Brain microvascular endothelial cell (primary cell): Measurements from ENCODE around the gene UQCRC1.
A peak's percentile ranks its signal among the peaks of the same experiment; 100 is the strongest.

Source experiments
- DNase-seq: peaks from one replicate; pipeline ENCODE4 v3.0.0-alpha.2; 2020
- H3K27ac ChIP-seq: fragments of 250-450 bp; sonication (Bioruptor Pico); 2 replicates; pipeline ENCODE4 v1.5.1; 2020; ENCODE audit warnings: mild to moderate bottlenecking, moderate library complexity
- H3K27me3 ChIP-seq: fragments of 250-450 bp; sonication (Bioruptor Pico); replicated peaks from 2 replicates; pipeline ENCODE4 v1.5.1; 2020; ENCODE audit warnings: mild to moderate bottlenecking
- H3K36me3 ChIP-seq: fragments of 250-450 bp; sonication (Bioruptor Pico); replicated peaks from 2 replicates; pipeline ENCODE4 v1.5.1; 2020; ENCODE audit warnings: mild to moderate bottlenecking
- H3K4me3 ChIP-seq: 2 replicates; pipeline ENCODE4 v1.5.1; 2011; ENCODE audit warnings: low read depth, mild to moderate bottlenecking, control low read depth, low read length, moderate library complexity
- in situ Hi-C: cut with HindIII; loops from 2 replicates; pipeline ENCODE4 v1.10.0; 2017; ENCODE audit warnings: low sequenced_read_pairs, low pct_ligation_motif_present
- TF ChIP-seq, protein P1 (sequence below): IDR thresholded peaks from 2 replicates; pipeline ENCODE4 v1.5.1; 2011; ENCODE audit warnings: low read depth, mild to moderate bottlenecking, moderate library complexity, low read length, control low read depth, inconsistent platforms; ENCODE audit errors: missing control alignments

Gene UQCRC1

DNA sequence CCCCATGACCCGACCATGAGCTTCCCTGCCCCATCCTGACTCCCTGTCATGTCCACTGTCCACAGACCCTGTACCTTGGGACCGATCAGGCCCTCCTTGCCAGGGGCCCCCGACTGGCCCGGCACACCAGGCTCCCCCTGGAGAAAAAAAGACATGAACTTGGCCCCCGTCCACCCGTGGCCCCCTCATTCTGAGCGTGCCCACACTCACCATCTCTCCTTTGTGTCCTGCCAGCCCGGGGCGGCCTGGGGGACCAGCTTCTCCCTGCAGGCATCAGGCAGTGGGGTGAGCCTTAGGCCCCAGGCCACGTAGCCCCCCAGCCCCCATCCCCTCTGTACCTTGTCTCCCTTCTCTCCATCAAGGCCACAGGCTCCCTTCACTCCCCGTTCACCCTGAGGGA is 41.9 kb downstream of the UQCRC1 start:
- H3K27me3 ChIP-seq = no peaks in the 10 kb centered on the region
- H3K36me3 ChIP-seq = peaks cover 2% of the 10 kb centered on the region
- H3K4me3 ChIP-seq = no peak overlapping the region
- DNase-seq = no peak
- in situ Hi-C loops = no loop called here
- H3K27ac ChIP-seq = no peak overlapping the region
- TF ChIP-seq, protein P1, sequence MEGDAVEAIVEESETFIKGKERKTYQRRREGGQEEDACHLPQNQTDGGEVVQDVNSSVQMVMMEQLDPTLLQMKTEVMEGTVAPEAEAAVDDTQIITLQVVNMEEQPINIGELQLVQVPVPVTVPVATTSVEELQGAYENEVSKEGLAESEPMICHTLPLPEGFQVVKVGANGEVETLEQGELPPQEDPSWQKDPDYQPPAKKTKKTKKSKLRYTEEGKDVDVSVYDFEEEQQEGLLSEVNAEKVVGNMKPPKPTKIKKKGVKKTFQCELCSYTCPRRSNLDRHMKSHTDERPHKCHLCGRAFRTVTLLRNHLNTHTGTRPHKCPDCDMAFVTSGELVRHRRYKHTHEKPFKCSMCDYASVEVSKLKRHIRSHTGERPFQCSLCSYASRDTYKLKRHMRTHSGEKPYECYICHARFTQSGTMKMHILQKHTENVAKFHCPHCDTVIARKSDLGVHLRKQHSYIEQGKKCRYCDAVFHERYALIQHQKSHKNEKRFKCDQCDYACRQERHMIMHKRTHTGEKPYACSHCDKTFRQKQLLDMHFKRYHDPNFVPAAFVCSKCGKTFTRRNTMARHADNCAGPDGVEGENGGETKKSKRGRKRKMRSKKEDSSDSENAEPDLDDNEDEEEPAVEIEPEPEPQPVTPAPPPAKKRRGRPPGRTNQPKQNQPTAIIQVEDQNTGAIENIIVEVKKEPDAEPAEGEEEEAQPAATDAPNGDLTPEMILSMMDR = no peak

DNA sequence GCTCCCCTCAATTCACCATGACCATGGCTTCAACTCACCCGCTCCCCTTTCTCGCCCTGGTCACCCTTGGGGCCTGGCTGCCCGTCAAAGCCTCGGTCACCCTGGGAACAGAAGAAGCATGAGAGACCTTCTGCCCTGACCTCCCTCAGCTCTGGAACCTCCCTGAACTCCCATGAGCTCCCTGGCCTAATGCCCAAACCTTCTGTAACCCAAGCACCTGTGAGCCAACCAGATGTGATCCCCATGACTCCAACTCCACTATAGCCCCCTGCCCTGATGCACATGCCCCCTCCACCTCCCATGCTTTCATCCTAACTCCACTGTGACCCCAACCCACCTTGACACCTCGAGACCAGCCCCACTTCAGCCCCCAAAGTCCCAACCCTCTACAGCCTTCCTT is 42.4 kb downstream of the UQCRC1 start:
- H3K4me3 ChIP-seq = no peak overlapping the region
- H3K27ac ChIP-seq = no peak overlapping the region
- peaks cover 2% of the 10 kb centered on the region for H3K36me3 ChIP-seq
- in situ Hi-C loops = no loop called here
- DNase-seq = no peak
- H3K27me3 ChIP-seq = no peaks in the 10 kb centered on the region
- TF ChIP-seq, protein P1 = no peak

DNA sequence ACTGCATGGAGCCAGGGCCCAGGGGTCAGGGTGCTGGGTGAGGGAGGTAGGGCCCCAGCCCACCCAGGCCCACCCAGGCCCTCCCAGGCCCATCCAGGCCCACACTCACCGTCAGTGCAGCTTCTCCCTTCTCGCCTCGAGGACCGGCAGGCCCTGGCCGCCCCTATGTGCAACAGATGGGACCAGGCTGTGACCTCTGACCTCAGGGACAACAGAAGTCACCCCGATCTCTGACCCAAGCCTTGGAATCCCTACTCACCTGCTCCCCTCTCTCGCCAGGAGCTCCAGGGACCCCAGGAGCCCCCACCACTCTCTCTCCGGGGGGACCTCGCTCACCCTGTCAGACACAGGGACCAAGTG is 43.1 kb downstream of the UQCRC1 start:
- TF ChIP-seq, protein P1 = no peak
- no peak overlapping the region for H3K4me3 ChIP-seq
- no peak overlapping the region for H3K27ac ChIP-seq

DNA sequence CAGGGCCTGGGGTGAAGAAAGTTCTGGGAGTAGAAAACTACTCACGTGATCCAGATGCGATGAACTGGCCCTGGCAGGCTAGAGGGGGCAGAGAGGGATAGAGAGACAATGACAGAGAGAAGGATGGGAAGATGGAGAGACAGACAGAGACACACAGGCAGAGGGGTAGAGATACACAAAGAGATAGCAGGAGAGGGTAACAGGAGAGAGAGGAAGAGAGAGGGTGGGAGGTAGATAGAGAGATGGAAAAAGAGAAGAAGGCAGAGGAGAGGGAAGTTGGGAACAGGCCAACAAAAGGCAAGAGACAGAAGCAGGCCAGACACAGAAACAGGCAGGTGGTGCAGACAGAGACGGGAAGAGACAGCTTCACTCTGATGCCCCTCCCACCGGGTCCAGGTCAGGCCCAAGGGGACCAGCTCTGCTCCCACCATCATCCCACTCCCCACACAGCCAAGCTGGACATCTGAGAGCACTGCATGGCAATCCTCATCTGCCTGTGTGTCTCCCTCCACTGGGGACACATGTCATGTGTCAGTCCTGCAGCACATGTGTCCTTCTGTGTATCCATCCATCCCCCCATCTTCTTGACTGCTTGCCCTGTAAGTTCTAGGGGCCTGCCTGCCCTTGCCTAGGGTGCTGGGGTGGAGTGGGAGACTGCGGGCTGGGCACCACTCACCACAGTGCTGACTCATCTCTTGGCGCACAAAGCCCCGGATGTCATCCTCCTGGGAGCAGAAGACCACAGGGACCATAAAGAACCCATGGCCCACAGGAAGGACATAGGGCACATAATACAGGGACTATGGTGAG is 43.6 kb downstream of the UQCRC1 start:
- in situ Hi-C loops = no loop called here
- TF ChIP-seq, protein P1 = no peak
- H3K27me3 ChIP-seq = no peaks in the 10 kb centered on the region
- H3K36me3 ChIP-seq = peaks cover 2% of the 10 kb centered on the region
- no peak overlapping the region for H3K27ac ChIP-seq
- peak; percentile 56 for DNase-seq
- no peak overlapping the region for H3K4me3 ChIP-seq

More for the DNA sequence above, 43.1 kb downstream of the UQCRC1 start:
- Histone ChIP-seq H3K36me3 (peaks cover 2% of the 10 kb centered on the region), H3K27me3 (no peaks in the 10 kb centered on the region)
- no peak for DNase-seq
- in situ Hi-C loops = no loop called here

DNA sequence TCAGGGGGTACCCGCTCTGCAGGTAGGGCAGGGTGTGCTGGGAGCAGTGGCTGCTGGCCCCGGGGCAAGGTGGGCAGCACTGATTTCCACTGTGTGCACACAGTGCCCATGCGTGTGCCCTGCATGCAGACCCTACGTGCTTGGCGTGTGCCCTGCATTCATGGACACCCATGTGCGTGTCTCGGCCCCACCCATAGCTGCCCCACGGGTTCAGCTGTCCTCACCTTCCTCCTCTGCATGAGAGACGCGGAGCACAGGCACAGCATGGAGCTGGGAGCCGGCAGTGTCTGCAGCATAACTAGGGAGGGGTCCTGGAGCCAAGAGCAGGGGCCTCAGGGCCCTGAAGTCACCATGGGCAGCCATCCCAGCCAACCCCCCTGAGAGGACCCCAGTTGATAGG is 44.3 kb downstream of the UQCRC1 start:
- H3K36me3 ChIP-seq = peaks cover 2% of the 10 kb centered on the region
- in situ Hi-C loops = no loop called here
- H3K27ac ChIP-seq = no peak overlapping the region
- no peak for DNase-seq
- H3K4me3 ChIP-seq = no peak overlapping the region
- TF ChIP-seq, protein P1 = no peak
- no peaks in the 10 kb centered on the region for H3K27me3 ChIP-seq

DNA sequence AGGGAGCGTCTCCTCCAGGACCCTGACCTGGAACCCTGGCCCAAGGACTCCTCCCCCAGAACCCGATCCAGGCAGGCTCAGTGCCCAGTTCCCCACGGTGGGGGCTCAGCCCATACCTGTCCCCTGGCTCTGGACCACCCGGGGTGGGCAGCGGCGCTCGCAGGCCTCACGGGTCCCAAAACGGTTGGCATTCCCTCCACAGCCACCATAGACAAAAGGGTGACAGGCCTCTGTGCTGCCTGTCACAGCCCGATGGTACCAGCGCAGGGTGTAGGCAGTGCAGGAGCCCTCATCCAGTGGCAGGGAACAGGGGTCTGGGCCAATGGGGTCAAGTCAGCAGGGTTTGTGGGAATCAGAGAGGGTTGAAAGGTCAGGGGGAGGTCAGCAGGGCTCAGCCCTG is 44.8 kb downstream of the UQCRC1 start:
- Histone ChIP-seq H3K27me3 (no peaks in the 10 kb centered on the region), H3K27ac (no peak overlapping the region), H3K4me3 (no peak overlapping the region), H3K36me3 (no peaks in the 10 kb centered on the region)
- no peak for DNase-seq
- TF ChIP-seq, protein P1 = no peak
- in situ Hi-C loops = no loop called here
